Measurements from ENCODE around the gene MTRR. TPM values are rescaled to one million over a fixed set of nuclear protein-coding genes. Genes with fewer than 3 reads are reported as not detected.

The MTRR gene
- 10 to 100 TPM; 24.7 to 75.3 (median 31.3) TPM for polyA plus RNA-seq (ENCODE audit: low read depth in 6 of 6)

DNA sequence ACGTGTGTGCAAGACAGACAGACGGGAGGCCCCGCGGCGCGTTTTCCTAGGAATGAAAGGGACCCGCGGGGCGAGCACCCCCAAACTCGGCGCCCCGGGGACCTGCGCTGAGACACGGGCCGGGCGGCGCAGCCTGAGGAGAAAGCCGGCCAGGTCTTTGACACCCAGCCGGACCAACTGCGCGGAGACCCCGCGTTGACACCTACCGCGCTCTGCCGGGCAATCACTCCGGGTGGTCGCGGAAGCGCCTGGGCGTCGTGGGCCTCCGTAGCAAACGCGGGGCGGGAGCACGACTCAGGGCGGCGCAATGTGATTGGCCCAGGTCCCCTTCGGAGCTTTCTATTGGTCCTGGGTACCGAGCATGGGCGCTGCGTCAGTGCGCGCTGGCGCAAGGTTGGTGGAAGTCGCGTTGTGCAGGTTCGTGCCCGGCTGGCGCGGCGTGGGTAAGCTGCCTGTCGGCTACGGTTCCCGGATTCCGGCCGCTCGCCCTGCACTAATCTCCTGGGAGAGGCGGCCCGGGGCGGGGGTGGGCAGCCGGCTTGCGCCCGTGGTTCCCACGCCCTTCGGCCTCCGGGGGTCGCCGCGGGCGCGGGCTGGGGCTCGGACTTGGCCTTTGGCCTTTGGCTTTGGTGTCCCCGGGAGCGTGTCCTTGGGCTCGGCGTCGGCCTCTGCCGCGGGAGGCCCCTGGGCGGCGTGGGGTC, at the start of gene MTRR, which contains the start of gene FASTKD3:
MTRR (plus strand) TSS at position 376 of the 701 bp plus-strand sequence. CDS start 1,647 bp downstream, outside the sequence.
FASTKD3 (minus strand) TSS at position 259 of the 701 bp plus-strand sequence. CDS start 948 bp downstream, outside the sequence.
- H3K9me3 Mint-ChIP-seq = no peaks in the 10 kb centered on the region
- H3K4me1 Mint-ChIP-seq = peaks cover 25 to 53% (median 51%) of the 10 kb centered on the region in 3 donors
- peak within 1 kb of the TSS; percentile 95 to 97 (median 96) for H3K4me3 Mint-ChIP-seq
- ATAC-seq (ENCODE audit: low read depth in 2 of 2) (peak; percentile 99), DNase-seq (peak; percentile 88)
- no peaks in the 10 kb centered on the region for H3K27me3 Mint-ChIP-seq
- peaks cover 0 to 4% of the 10 kb centered on the region in 2 donors for H3K36me3 Mint-ChIP-seq
- H3K27ac Mint-ChIP-seq = peak within 1 kb of the TSS; percentile 76 to 96 (median 89)

DNA sequence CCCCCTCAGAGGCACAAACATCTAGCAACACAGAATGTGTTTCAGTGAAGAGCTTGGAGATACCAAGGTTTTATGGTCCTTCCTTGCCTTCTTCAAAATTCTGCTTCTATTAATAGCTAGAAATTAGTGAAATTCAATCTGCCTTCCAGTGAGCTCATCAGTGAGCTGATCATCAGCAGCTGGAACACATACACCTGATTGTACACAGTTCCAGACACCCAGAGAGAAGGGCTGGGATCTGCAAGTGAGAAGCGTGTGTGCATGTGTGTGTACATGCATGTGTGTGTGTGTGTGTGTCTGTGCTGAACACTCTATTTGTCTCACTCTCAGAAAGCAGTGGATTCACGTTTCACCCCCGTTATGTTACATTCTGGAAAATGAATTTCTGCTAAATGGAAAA, 46.5 kb upstream of the MTRR start:
- no peaks in the 10 kb centered on the region for H3K4me1 Mint-ChIP-seq
- H3K27me3 Mint-ChIP-seq = peaks cover 17 to 35% (median 23%) of the 10 kb centered on the region in 3 donors
- no peak overlapping the region for H3K27ac Mint-ChIP-seq
- H3K9me3 Mint-ChIP-seq = no peaks in the 10 kb centered on the region
- no peak overlapping the region for H3K4me3 Mint-ChIP-seq
- no peak for ATAC-seq (ENCODE audit: low read depth in 2 of 2)
- H3K36me3 Mint-ChIP-seq = no peaks in the 10 kb centered on the region
- DNase-seq = no peak

DNA sequence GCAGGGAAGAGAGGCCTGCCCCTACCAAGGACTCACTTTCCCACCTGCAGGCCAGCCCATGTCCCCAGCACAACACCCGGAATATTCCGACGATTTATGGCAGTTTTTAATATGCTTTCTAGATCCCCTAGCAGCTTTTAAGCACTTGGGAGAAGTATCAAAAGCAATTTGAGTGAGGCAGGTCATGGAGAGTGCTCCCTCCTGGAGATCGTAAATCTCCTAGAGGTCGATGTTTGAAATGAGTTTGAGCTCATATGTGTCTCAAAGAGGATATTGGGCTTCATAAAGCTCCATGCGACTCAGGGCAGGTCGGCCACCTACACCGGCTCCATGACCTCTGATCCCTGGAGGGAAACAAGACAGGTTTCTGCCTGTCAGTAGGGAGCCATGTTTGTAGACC, 45.4 kb upstream of the MTRR start:
- H3K9me3 Mint-ChIP-seq = no peaks in the 10 kb centered on the region
- peak overlapping the region in 1 of 6 donors; percentile 17 for H3K27ac Mint-ChIP-seq
- ATAC-seq (ENCODE audit: low read depth in 2 of 2) = no peak
- H3K4me3 Mint-ChIP-seq = no peak overlapping the region
- H3K4me1 Mint-ChIP-seq = no peaks in the 10 kb centered on the region
- H3K27me3 Mint-ChIP-seq = peaks cover 23 to 37% (median 33%) of the 10 kb centered on the region in 3 donors
- no peaks in the 10 kb centered on the region for H3K36me3 Mint-ChIP-seq
- no peak for DNase-seq

DNA sequence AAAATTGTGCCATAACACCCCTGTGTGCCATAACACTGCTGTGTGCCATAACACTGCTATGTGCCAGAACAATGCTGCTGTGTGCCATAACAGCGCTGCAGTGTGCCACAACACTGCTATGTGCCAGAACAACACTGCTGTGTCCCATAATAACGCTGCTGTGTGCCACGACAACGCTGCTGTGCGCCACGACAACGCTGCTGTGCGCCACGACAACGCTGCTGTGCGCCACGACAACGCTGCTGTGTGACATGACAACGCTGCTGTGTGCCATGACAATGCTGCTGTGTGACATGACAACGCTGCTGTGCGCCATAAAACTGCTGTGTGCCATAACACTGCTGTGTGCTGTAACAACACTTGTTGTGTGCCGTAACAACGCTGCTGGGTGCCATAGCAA, 44.0 kb upstream of the MTRR start:
- Mint-ChIP-seq H3K36me3 (no peaks in the 10 kb centered on the region), H3K4me3 (no peak overlapping the region), H3K27me3 (peaks cover 22 to 41% (median 33%) of the 10 kb centered on the region in 3 donors), H3K4me1 (no peaks in the 10 kb centered on the region), H3K9me3 (no peaks in the 10 kb centered on the region), H3K27ac (no peak overlapping the region)
- no peak for ATAC-seq (ENCODE audit: low read depth in 2 of 2)
- DNase-seq = no peak

DNA sequence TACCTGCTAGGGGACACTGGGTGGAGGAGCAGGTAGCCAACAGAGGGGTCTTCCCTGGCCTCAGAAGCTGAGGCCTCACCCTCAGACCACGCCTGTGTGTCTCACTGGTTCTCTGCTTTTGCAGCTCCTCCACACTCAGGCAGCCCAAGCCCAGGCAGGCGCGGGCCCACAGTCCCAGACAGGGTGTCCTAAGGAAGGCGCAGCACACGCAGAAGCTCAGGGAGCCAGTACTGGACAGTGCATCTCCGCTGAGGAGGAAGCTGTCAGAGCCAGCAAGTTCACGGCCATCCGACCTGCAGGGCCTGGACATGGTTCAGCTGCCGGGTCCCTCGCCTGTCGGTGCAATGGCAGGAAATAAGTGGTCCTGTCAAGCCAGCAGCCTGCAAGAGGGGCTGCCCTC, 43.3 kb upstream of the MTRR start:
- DNase-seq (no peak), ATAC-seq (ENCODE audit: low read depth in 2 of 2) (no peak)
- Mint-ChIP-seq H3K27ac (no peak overlapping the region), H3K27me3 (peaks cover 22 to 41% (median 33%) of the 10 kb centered on the region in 3 donors), H3K9me3 (no peaks in the 10 kb centered on the region), H3K4me1 (no peaks in the 10 kb centered on the region), H3K4me3 (no peak overlapping the region), H3K36me3 (no peaks in the 10 kb centered on the region)

DNA sequence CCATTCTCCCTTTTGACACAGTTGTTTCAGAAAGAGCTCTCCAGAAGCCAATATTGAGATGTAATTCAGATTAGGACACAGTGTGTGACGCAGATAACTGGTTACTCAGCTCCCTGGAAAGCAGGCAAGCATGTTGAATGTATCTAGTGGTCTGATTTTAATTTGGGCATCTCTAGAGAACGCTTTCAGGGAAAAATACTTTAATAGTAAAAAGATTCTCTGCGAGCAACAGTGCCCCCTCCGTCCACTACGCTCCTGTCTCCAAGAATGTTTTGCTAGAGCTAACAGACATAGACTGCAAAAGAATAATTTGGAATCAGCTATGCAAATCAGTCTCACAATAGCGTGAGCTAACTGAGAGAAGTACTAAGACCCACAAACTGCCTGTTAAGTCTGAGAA, 41.3 kb upstream of the MTRR start:
- Mint-ChIP-seq H3K27me3 (peaks cover 21 to 48% (median 30%) of the 10 kb centered on the region in 3 donors), H3K4me1 (no peaks in the 10 kb centered on the region), H3K4me3 (no peak overlapping the region), H3K27ac (no peak overlapping the region), H3K36me3 (no peaks in the 10 kb centered on the region), H3K9me3 (no peaks in the 10 kb centered on the region)
- ATAC-seq (ENCODE audit: low read depth in 2 of 2) (no peak), DNase-seq (no peak)

DNA sequence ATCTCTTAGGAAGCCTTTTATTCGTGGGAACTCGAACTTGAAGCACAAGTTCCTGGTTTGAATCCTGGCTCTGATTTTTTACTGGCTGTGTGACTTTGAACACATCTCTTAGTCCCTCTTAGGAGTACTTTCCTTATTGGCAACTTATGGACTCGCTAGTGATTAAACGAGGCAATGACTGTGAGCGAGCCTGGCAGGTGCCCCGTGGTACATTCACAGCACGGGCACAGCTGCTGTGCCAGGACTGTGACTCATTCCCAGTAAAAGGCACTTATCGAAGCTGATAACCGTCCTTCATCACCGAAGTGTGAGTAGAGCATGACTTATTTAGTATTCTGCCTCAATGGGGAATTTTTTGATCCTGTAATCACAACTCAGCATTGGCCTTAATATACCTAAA, 40.7 kb upstream of the MTRR start:
- no peaks in the 10 kb centered on the region for H3K36me3 Mint-ChIP-seq
- peaks cover 15 to 45% (median 30%) of the 10 kb centered on the region in 3 donors for H3K27me3 Mint-ChIP-seq
- no peak overlapping the region for H3K4me3 Mint-ChIP-seq
- ATAC-seq (ENCODE audit: low read depth in 2 of 2) (no peak), DNase-seq (no peak)
- no peak overlapping the region for H3K27ac Mint-ChIP-seq
- no peaks in the 10 kb centered on the region for H3K4me1 Mint-ChIP-seq
- H3K9me3 Mint-ChIP-seq = peaks cover 0 to under 1% (median 0%) of the 10 kb centered on the region in 7 donors

DNA sequence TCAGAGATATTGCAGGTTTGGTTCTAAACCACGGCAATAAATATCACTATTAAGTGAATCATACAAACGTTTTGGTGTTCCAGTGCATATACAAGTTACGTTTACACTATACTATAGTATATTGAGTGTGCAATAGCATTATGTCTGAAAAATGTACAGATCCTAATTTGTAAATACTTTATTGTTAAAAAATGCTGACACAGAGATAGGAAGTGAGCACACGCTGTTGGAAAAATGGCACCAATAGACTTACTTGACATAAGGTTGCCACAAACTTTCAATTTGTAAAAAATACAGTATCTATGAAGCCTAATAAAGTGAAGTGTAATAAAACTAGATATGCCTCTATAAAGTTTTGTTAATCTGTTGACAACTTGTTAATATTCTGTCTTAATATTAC, 34.0 kb upstream of the MTRR start:
- no peak for ATAC-seq (ENCODE audit: low read depth in 2 of 2)
- H3K27ac Mint-ChIP-seq = no peak overlapping the region
- no peaks in the 10 kb centered on the region for H3K4me1 Mint-ChIP-seq
- peaks cover 0 to 5% (median 0%) of the 10 kb centered on the region in 7 donors for H3K9me3 Mint-ChIP-seq
- H3K4me3 Mint-ChIP-seq = no peak overlapping the region
- peaks cover 12 to 37% (median 28%) of the 10 kb centered on the region in 3 donors for H3K27me3 Mint-ChIP-seq
- H3K36me3 Mint-ChIP-seq = no peaks in the 10 kb centered on the region
- no peak for DNase-seq

DNA sequence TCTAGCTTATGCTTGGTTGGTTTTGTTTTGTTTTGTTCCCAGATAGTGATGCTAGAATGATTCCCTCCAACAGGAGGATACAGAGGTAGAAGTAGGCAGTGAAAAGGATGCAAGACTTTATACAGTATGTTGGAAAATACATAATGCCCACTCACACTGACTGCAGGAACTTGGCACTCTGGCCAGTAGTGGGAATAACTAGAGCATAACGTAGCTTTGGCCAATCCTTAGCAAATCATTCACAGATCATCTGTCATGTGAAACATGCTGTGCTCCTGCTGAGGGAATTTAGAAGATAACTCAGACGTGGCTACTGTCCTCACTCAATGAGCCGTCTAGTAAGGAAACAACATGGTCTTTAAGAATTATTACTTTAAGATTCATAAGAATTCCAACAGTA, 31.5 kb upstream of the MTRR start:
- no peaks in the 10 kb centered on the region for H3K36me3 Mint-ChIP-seq
- no peaks in the 10 kb centered on the region for H3K4me1 Mint-ChIP-seq
- peaks cover 0 to 8% (median 0%) of the 10 kb centered on the region in 7 donors for H3K9me3 Mint-ChIP-seq
- peaks cover 20 to 42% (median 34%) of the 10 kb centered on the region in 3 donors for H3K27me3 Mint-ChIP-seq
- no peak overlapping the region for H3K27ac Mint-ChIP-seq
- DNase-seq (no peak), ATAC-seq (ENCODE audit: low read depth in 2 of 2) (no peak)
- H3K4me3 Mint-ChIP-seq = no peak overlapping the region

DNA sequence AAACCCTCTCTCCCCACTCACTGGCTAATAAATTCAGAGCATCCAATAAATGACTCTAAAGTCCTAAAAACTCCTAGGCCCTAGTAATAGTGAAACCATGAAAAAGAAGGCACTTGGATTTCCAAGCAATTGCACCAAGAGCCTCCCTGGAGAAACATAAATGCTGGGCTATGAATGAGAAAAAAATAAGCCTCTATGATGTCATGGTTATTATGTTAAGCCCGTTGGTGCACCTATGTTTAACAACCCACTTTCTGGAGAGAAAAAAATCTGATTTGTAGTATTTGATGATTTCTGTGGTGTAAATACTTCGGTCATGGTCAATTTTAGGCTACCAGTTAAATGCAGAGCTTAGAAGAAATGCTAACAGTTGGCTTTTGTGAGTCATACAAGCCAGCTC, 26.4 kb upstream of the MTRR start:
- no peak overlapping the region for H3K4me3 Mint-ChIP-seq
- H3K27me3 Mint-ChIP-seq = peaks cover 23 to 37% (median 32%) of the 10 kb centered on the region in 3 donors
- H3K36me3 Mint-ChIP-seq = no peaks in the 10 kb centered on the region
- H3K27ac Mint-ChIP-seq = no peak overlapping the region
- ATAC-seq (ENCODE audit: low read depth in 2 of 2) (no peak), DNase-seq (no peak)
- peaks cover 0 to 13% (median 0%) of the 10 kb centered on the region in 7 donors for H3K9me3 Mint-ChIP-seq
- H3K4me1 Mint-ChIP-seq = peaks cover 5 to 14% (median 7%) of the 10 kb centered on the region in 3 donors

DNA sequence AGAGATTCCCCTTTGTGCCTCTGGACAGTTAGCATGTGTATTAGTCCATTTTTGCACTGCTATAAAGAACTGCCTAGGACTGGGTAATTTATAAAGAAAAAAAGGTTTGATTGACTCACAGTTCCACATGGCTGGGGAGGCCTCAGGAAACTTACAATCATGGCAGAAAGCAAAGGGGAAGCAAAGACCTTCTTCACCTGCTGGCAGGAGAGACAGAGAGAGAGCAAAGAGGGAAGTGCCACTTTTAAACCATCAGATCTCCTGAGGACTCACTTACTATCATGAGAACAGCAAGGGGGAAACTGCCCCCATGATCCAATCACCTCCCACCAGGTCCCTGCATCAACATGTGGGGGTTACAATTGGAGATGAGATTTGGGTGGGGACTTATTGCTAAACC, 24.0 kb upstream of the MTRR start:
- ATAC-seq (ENCODE audit: low read depth in 2 of 2) (peak; percentile 41 to 70), DNase-seq (peak; percentile 25)
- Mint-ChIP-seq H3K36me3 (no peaks in the 10 kb centered on the region), H3K27me3 (peaks cover 22 to 34% (median 31%) of the 10 kb centered on the region in 3 donors), H3K27ac (no peak overlapping the region), H3K9me3 (peaks cover 0 to 8% (median 0%) of the 10 kb centered on the region in 7 donors), H3K4me1 (peaks cover 7 to 22% (median 7%) of the 10 kb centered on the region in 3 donors), H3K4me3 (peak overlapping the region in 1 of 8 donors; percentile 74)

DNA sequence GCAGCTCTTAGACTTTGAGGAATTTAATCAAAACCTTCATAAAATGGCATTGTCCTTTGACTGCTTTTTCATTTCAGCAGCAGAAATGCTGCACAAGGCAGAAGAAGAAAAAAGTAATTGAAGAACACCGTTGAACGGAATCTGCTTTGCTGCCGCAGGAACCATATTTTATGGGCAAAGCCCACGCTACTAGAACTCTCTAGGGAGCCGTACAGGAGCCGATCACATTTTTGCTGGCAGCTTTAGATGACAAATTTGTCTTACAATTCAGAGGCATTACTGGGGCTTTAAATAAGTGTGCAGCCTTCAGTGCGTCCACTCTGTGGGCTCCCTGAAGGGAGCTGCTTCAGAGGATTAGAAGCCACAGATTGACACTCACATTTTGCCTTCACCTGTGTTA, 23.4 kb upstream of the MTRR start:
- Mint-ChIP-seq H3K27ac (no peak overlapping the region), H3K9me3 (peaks cover 0 to 5% (median 0%) of the 10 kb centered on the region in 7 donors), H3K27me3 (peaks cover 22 to 32% (median 25%) of the 10 kb centered on the region in 3 donors), H3K4me1 (peaks cover 7 to 23% (median 10%) of the 10 kb centered on the region in 3 donors), H3K4me3 (no peak overlapping the region), H3K36me3 (no peaks in the 10 kb centered on the region)
- DNase-seq (no peak), ATAC-seq (ENCODE audit: low read depth in 2 of 2) (no peak)

DNA sequence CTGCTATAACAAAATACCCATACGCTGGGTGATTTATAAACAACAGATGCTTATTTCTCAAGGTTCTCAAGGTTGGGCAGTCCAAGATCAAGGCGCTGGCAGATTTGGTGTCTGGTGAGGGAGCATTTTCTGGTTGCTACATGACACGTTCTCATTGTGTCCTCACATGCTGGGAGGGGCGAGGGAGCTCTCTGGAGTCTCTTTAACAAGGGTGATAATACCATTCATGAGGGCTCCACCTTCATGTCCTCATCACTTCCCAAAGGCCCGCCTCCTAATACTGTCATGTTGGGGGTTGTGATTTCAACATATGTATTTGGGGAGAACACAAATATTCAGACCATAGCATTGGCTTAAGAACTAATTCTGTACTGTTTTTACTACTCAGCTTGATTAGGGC, 22.6 kb upstream of the MTRR start:
- no peak overlapping the region for H3K27ac Mint-ChIP-seq
- H3K27me3 Mint-ChIP-seq = peaks cover 19 to 31% (median 21%) of the 10 kb centered on the region in 3 donors
- no peak for ATAC-seq (ENCODE audit: low read depth in 2 of 2)

DNA sequence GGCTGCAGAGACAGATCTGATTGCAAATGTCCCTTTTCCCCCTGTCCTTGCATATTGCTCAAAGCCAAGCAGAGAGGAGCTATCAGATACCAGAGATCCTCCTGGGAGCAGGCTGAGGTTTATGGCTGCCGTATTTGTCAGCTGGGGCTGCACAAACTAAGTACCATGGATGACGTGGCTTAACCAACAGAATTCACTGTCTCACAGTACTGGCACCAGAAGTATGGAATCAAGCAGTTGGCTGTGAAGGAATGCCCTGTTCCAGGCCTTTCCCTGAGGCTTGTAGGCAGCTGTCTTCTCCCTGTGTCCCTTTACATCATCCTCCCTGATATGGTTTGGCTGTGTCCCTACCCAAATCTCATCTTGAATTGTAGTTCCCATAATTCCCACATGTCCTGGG, 20.7 kb upstream of the MTRR start:
- ATAC-seq (ENCODE audit: low read depth in 2 of 2) (no peak), DNase-seq (no peak)
- H3K27ac Mint-ChIP-seq = no peak overlapping the region
- peaks cover 30 to 38% (median 32%) of the 10 kb centered on the region in 3 donors for H3K27me3 Mint-ChIP-seq
- no peaks in the 10 kb centered on the region for H3K36me3 Mint-ChIP-seq
- peaks cover 14 to 37% (median 25%) of the 10 kb centered on the region in 3 donors for H3K4me1 Mint-ChIP-seq
- H3K4me3 Mint-ChIP-seq = no peak overlapping the region
- peaks cover 0 to 5% (median 2%) of the 10 kb centered on the region in 7 donors for H3K9me3 Mint-ChIP-seq

More for the DNA sequence above, 22.6 kb upstream of the MTRR start:
- Mint-ChIP-seq H3K36me3 (no peaks in the 10 kb centered on the region), H3K9me3 (peaks cover 0 to 5% (median 0%) of the 10 kb centered on the region in 7 donors), H3K4me1 (peaks cover 12 to 26% (median 14%) of the 10 kb centered on the region in 3 donors), H3K4me3 (peak overlapping the region in 2 of 8 donors; percentile 2 to 59)
- DNase-seq = no peak
